Natural killer cell treated with Interleukin-12 subunit alpha and Interleukin-12 subunit beta and Interleukin-15 and Interleukin-18, amount 100 ng/mL, for 72 hours (primary cell): ENCODE results near the gene AP2A1. TPM values are rescaled to one million over a fixed set of nuclear protein-coding genes. Genes with fewer than 3 reads are reported as not detected.

Experiments used
- ATAC-seq, 2 donors: fragments of 150-1000 bp; cut with Tn5 transposase in 1 of 2; sonication (Bioruptor Pico), chemical (Tn5 transposase) in 1 of 2; 2 replicates each; pipeline ENCODE4 v1.10.0; 2021
- DNase-seq: peaks from one replicate; pipeline ENCODE4 v3.0.0; 2022; ENCODE audit warnings: low spot score
- H3K27ac Mint-ChIP-seq, 2 donors: 1 replicate in 1 of 2; 2 replicates in 1 of 2; pipeline ENCODE4 v1.8.0; 2022; ENCODE audit warnings: mixed read lengths in 2 of 2, mild to moderate bottlenecking in 1 of 2, moderate library complexity in 1 of 2
- H3K27me3 Mint-ChIP-seq, 2 donors: 1 replicate in 1 of 2; 2 replicates in 1 of 2; pipeline ENCODE4 v1.8.0; 2022; ENCODE audit warnings: mixed read lengths in 2 of 2
- H3K36me3 Mint-ChIP-seq: one replicate; pipeline ENCODE4 v1.8.0; 2022; ENCODE audit warnings: mixed read lengths
- H3K4me1 Mint-ChIP-seq, 2 donors: 1 replicate in 1 of 2; 2 replicates in 1 of 2; pipeline ENCODE4 v1.8.0; 2022; ENCODE audit warnings: low read depth in 2 of 2, mixed read lengths in 2 of 2, mild to moderate bottlenecking in 1 of 2
- H3K4me3 Mint-ChIP-seq: one replicate; pipeline ENCODE4 v1.8.0; 2022; ENCODE audit warnings: mixed read lengths
- H3K9me3 Mint-ChIP-seq: 2 replicates; pipeline ENCODE4 v1.8.0; 2022; ENCODE audit warnings: mixed read lengths
- total RNA-seq, 2 donors: library from RNA; stranded (reverse); gene quantifications; one replicate each; pipeline ENCODE4 v1.2.3, GENCODE V29; 2022

Gene AP2A1
- total RNA-seq, 2 donors from 2014 or later: 131 to 142 TPM

- Mint-ChIP-seq H3K27me3 (no peaks in the 10 kb centered on the region), H3K9me3 (no peaks in the 10 kb centered on the region), H3K4me1 (peaks cover 43 to 62% of the 10 kb centered on the region in 2 donors), H3K36me3 (no peaks in the 10 kb centered on the region), H3K27ac (peak overlapping the region; percentile 32 to 89), H3K4me3 (no peak overlapping the region)
- DNase-seq (no peak), ATAC-seq (no peak)
Observed at GRCh38 chr19:49772850-49773432, 6.1 kb downstream of the AP2A1 start.

- ATAC-seq (no peak), DNase-seq (no peak)
- peaks cover 35 to 60% of the 10 kb centered on the region in 2 donors for H3K4me1 Mint-ChIP-seq
- peak overlapping the region; percentile 32 to 89 for H3K27ac Mint-ChIP-seq
- H3K36me3 Mint-ChIP-seq: no peaks in the 10 kb centered on the region
- no peaks in the 10 kb centered on the region for H3K9me3 Mint-ChIP-seq
- H3K27me3 Mint-ChIP-seq: no peaks in the 10 kb centered on the region
- H3K4me3 Mint-ChIP-seq: no peak overlapping the region
Observed at GRCh38 chr19:49773663-49774350, 7.0 kb downstream of the AP2A1 start.

- H3K9me3 Mint-ChIP-seq: no peaks in the 10 kb centered on the region
- H3K27me3 Mint-ChIP-seq: no peaks in the 10 kb centered on the region
- no peak overlapping the region for H3K4me3 Mint-ChIP-seq
- H3K36me3 Mint-ChIP-seq: no peaks in the 10 kb centered on the region
- DNase-seq (no peak), ATAC-seq (no peak)
- peak overlapping the region in 1 of 2 donors; percentile 89 for H3K27ac Mint-ChIP-seq
- peaks cover 31 to 56% of the 10 kb centered on the region in 2 donors for H3K4me1 Mint-ChIP-seq
Observed at GRCh38 chr19:49774969-49775368, 8.2 kb downstream of the AP2A1 start.

GRCh38 chr19:49775742-49776370 is 9.1 kb downstream of the AP2A1 start:
- DNase-seq (no peak), ATAC-seq (no peak)
- no peaks in the 10 kb centered on the region for H3K27me3 Mint-ChIP-seq
- peak overlapping the region; percentile 17 to 87 for H3K27ac Mint-ChIP-seq
- no peaks in the 10 kb centered on the region for H3K9me3 Mint-ChIP-seq
- peaks cover 32 to 57% of the 10 kb centered on the region in 2 donors for H3K4me1 Mint-ChIP-seq
- no peaks in the 10 kb centered on the region for H3K36me3 Mint-ChIP-seq
- H3K4me3 Mint-ChIP-seq: no peak overlapping the region

DNA sequence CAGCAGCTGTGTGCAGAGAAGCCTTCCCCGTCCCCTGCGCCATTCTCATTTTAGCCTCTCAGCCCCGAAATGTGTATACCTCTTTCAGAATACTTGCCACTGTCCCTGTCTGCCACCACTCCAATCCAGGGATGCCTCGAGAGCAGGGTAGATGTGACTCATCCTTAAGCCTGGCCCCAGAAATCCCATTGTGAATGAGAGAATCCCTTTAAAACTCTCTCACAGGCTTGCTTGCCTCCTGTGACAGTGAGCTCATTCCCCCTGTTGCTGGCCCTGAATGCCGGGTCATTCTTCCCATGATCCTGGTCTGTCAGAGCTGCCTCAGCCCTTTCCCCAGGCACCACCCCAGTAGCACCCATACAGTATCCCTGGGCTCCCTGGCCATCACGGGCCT is 9.6 kb downstream of the AP2A1 start:
- no peaks in the 10 kb centered on the region for H3K27me3 Mint-ChIP-seq

GRCh38 chr19:49779731-49780555 is 13.1 kb downstream of the AP2A1 start:
- peaks cover 4% of the 10 kb centered on the region for H3K36me3 Mint-ChIP-seq
- no peaks in the 10 kb centered on the region for H3K9me3 Mint-ChIP-seq
- ATAC-seq: no peak
- no peaks in the 10 kb centered on the region for H3K27me3 Mint-ChIP-seq
- peak overlapping the region in 1 of 2 donors; percentile 86 for H3K27ac Mint-ChIP-seq
- no peak overlapping the region for H3K4me3 Mint-ChIP-seq
- no peak for DNase-seq
- H3K4me1 Mint-ChIP-seq: peaks cover 26 to 40% of the 10 kb centered on the region in 2 donors

More for the DNA sequence above, 9.6 kb downstream of the AP2A1 start:
- Mint-ChIP-seq H3K4me1 (peaks cover 34 to 60% of the 10 kb centered on the region in 2 donors), H3K27ac (peak overlapping the region; percentile 17 to 87), H3K4me3 (no peak overlapping the region), H3K9me3 (no peaks in the 10 kb centered on the region), H3K36me3 (no peaks in the 10 kb centered on the region)
- no peak for ATAC-seq
- no peak for DNase-seq

DNA sequence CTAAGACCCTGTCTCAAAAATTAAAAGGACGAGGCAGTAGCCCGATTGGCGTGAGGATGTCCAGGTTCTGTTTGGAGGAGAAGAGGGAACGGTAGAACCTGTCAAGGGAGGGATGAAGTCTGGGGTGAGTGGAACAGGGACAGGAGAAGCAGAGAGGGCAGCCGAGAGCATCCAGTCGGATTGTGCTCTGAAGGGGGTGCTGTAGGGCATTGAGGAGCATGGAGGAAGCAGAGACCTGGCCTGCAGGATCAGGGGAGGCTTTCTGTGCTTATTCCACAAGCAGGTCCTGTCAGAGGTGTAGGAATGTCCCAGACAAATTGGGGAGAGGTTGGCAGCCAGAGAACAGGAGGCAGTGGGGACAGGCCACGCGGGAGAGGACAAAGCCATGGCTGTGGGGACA is 14.1 kb downstream of the AP2A1 start:
- no peaks in the 10 kb centered on the region for H3K27me3 Mint-ChIP-seq
- no peak overlapping the region for H3K4me3 Mint-ChIP-seq
- no peak for ATAC-seq
- peaks cover 9% of the 10 kb centered on the region for H3K36me3 Mint-ChIP-seq
- H3K4me1 Mint-ChIP-seq: peaks cover 27 to 40% of the 10 kb centered on the region in 2 donors
- H3K27ac Mint-ChIP-seq: peak overlapping the region in 1 of 2 donors; percentile 86
- DNase-seq: no peak
- H3K9me3 Mint-ChIP-seq: no peaks in the 10 kb centered on the region

- H3K9me3 Mint-ChIP-seq: no peaks in the 10 kb centered on the region
- peak overlapping the region in 1 of 2 donors; percentile 86 for H3K27ac Mint-ChIP-seq
- H3K4me3 Mint-ChIP-seq: no peak overlapping the region
- peaks cover 23 to 36% of the 10 kb centered on the region in 2 donors for H3K4me1 Mint-ChIP-seq
- H3K36me3 Mint-ChIP-seq: peaks cover 9% of the 10 kb centered on the region
- ATAC-seq (no peak), DNase-seq (no peak)
- no peaks in the 10 kb centered on the region for H3K27me3 Mint-ChIP-seq
Observed at GRCh38 chr19:49781394-49781793, 14.6 kb downstream of the AP2A1 start.

DNA sequence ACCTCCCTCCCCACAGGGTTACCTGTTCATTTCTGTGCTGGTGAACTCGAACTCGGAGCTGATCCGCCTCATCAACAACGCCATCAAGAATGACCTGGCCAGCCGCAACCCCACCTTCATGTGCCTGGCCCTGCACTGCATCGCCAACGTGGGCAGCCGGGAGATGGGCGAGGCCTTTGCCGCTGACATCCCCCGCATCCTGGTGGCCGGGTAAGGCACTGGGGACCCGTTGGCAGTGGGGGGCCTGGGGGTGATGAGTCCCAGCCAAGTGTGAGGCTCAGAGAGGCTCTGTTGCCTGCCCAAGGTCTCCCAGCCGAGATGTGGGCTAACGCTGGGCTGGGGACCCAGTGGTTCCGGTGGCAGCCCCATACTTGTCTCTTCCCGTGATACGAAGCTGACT is 15.7 kb downstream of the AP2A1 start:
- Mint-ChIP-seq H3K4me1 (peaks cover 20 to 35% of the 10 kb centered on the region in 2 donors), H3K27me3 (no peaks in the 10 kb centered on the region), H3K9me3 (no peaks in the 10 kb centered on the region), H3K36me3 (peaks cover 9% of the 10 kb centered on the region), H3K27ac (no peak overlapping the region), H3K4me3 (no peak overlapping the region)
- ATAC-seq: no peak
- DNase-seq: no peak

GRCh38 chr19:49786376-49786820 is 19.6 kb downstream of the AP2A1 start:
- DNase-seq: no peak
- no peaks in the 10 kb centered on the region for H3K27me3 Mint-ChIP-seq
- no peak for ATAC-seq
- H3K4me1 Mint-ChIP-seq: peaks cover 5 to 26% of the 10 kb centered on the region in 2 donors
- H3K27ac Mint-ChIP-seq: no peak overlapping the region
- no peak overlapping the region for H3K4me3 Mint-ChIP-seq
- H3K9me3 Mint-ChIP-seq: no peaks in the 10 kb centered on the region
- peaks cover 9% of the 10 kb centered on the region for H3K36me3 Mint-ChIP-seq

GRCh38 chr19:49787746-49788145 is 20.9 kb downstream of the AP2A1 start:
- Mint-ChIP-seq H3K36me3 (peaks cover 9% of the 10 kb centered on the region), H3K27me3 (no peaks in the 10 kb centered on the region), H3K4me3 (no peak overlapping the region), H3K9me3 (no peaks in the 10 kb centered on the region), H3K27ac (no peak overlapping the region), H3K4me1 (peaks cover 5 to 26% of the 10 kb centered on the region in 2 donors)
- ATAC-seq (no peak), DNase-seq (no peak)

GRCh38 chr19:49788857-49789256 is 22.1 kb downstream of the AP2A1 start:
- H3K4me3 Mint-ChIP-seq: no peak overlapping the region
- H3K27me3 Mint-ChIP-seq: no peaks in the 10 kb centered on the region
- H3K9me3 Mint-ChIP-seq: no peaks in the 10 kb centered on the region
- peaks cover 5 to 30% of the 10 kb centered on the region in 2 donors for H3K4me1 Mint-ChIP-seq
- peaks cover 9% of the 10 kb centered on the region for H3K36me3 Mint-ChIP-seq
- no peak overlapping the region for H3K27ac Mint-ChIP-seq
- ATAC-seq: no peak
- no peak for DNase-seq

DNA sequence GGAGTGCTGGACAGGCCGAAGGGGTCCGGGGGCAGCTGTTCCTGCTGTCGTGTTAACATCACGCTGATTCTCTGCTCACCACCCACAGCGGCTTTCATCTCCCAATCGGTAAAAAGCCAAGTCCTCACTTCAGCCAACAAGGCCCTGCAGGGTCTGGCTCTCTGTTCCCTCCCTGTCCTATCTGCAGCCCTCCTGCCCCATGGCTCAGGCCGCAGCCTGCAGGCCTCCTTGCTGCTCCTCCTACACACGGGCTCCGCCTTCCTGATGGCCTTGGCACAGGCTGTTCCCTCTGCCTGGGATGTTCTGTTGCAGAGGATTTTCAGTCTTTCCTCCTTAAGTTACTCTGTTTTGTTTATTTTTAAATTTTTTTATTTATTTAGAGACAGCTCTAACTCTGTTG is 24.1 kb downstream of the AP2A1 start:
- H3K27ac Mint-ChIP-seq: peak overlapping the region in 1 of 2 donors; percentile 6
- H3K36me3 Mint-ChIP-seq: no peaks in the 10 kb centered on the region
- H3K9me3 Mint-ChIP-seq: no peaks in the 10 kb centered on the region
- ATAC-seq (no peak), DNase-seq (no peak)
- no peak overlapping the region for H3K4me3 Mint-ChIP-seq
- peaks cover 0 to 24% of the 10 kb centered on the region in 2 donors for H3K4me1 Mint-ChIP-seq
- H3K27me3 Mint-ChIP-seq: no peaks in the 10 kb centered on the region
